HepG2 (cell line): Measurements from ENCODE around the gene MOV10L1. TPM values are rescaled to one million over a fixed set of nuclear protein-coding genes. Genes with fewer than 3 reads are reported as not detected.
A peak's percentile ranks its signal among the peaks of the same experiment; 100 is the strongest.

Source experiments
- ATAC-seq: fragments of 200-7000 bp; cut with Tn5 transposase; 3 replicates; pipeline ENCODE4 v1.9.1; 2020; ENCODE audit warnings: mild to moderate bottlenecking, moderate library complexity
- Bru-seq: library from RNA; stranded (reverse); fragments of 400-500 nt; gene quantifications from one replicate; lab custom pipeline; 2021; lab: Mats Ljungman, UMichigan
- BruChase-seq, 2 experiments: library from RNA; stranded (reverse); fragments of 400-500 nt; gene quantifications; one replicate each; lab custom pipeline; 2021; lab: Mats Ljungman, UMichigan
- BruUV-seq: library from RNA; stranded (reverse); fragments of 400-500 nt; replicated peaks from 2 replicates; lab custom pipeline; 2021; lab: Mats Ljungman, UMichigan
- CTCF ChIA-PET: fragments of 300-600 bp; formaldehyde crosslinking; extraction: SDS; loops from one replicate; lab custom pipeline; 2021; ENCODE audit warnings: low total read pairs, inconsistent platforms, low intra/inter-chr PET ratio; lab: Yijun Ruan, JAX
- POLR2A ChIA-PET: fragments of 350-600 bp; sonication (Branson Sonifier 250); formaldehyde crosslinking; loops from one replicate; lab custom pipeline; 2020; ENCODE audit warnings: antibody characterized with exemption, inconsistent platforms; lab: Yijun Ruan, JAX
- DNase-seq: peaks from one replicate; pipeline ENCODE4 v3.0.0-alpha.2; 2015; ENCODE audit warnings: low spot score
- FAIRE-seq: peaks from 3 replicates; lab custom pipeline; 2011; peaks lifted over from hg19 to GRCh38; lab: Jason Lieb, UNC
- H2AFZ ChIP-seq: one replicate; pipeline ENCODE4 v1.6.1; 2011; ENCODE audit warnings: low read length, inconsistent platforms
- H3K27ac ChIP-seq: fragments of 300-600 bp; 3 replicates; pipeline ENCODE4 v1.8.0; 2011; ENCODE audit warnings: mixed run types, mild to moderate bottlenecking, mixed read lengths, low read length, inconsistent platforms; ENCODE audit not compliant: insufficient read depth; ENCODE audit errors: extremely low read length
- H3K27me3 ChIP-seq, 2 experiments: fragments of 200-600 bp in 1 of 2; 2 replicates in 1 of 2; 3 replicates in 1 of 2; pipeline versions ENCODE4 v1.6.0 to v1.8.0; 2011; ENCODE audit warnings: low read length in 2 of 2, mild to moderate bottlenecking in 2 of 2, moderate library complexity in 2 of 2, inconsistent platforms in 1 of 2; ENCODE audit not compliant: insufficient read depth in 2 of 2, control insufficient read depth in 1 of 2
- H3K36me3 ChIP-seq, 2 experiments: fragments of 200-600 bp in 1 of 2; replicated peaks in 1 of 2; 2 replicates in 1 of 2; 3 replicates in 1 of 2; pipeline versions ENCODE4 v1.5.1 to v1.8.0; 2011; ENCODE audit warnings: low read length in 2 of 2, inconsistent platforms in 1 of 2; ENCODE audit not compliant: insufficient read depth in 2 of 2, control insufficient read depth in 1 of 2
- H3K4me1 ChIP-seq: 2 replicates; pipeline ENCODE4 v1.5.1; 2012; ENCODE audit warnings: low read length, inconsistent platforms; ENCODE audit not compliant: insufficient read depth
- H3K4me2 ChIP-seq: 2 replicates; pipeline ENCODE4 v1.6.0; 2011; ENCODE audit warnings: low read depth, low read length, inconsistent platforms
- H3K4me3 ChIP-seq, 3 experiments: fragments of 200-600 bp in 1 of 3; sonication (generic), shearing (Covaris generic) in 1 of 3; replicated peaks in 1 of 3; 2 replicates each; pipeline ENCODE4 v1.5.1; 2011 to 2016; ENCODE audit warnings: low read length in 3 of 3, inconsistent platforms in 2 of 3, low read depth in 2 of 3, mild to moderate bottlenecking in 2 of 3, control low read depth in 1 of 3, mixed read lengths in 1 of 3; ENCODE audit not compliant: insufficient read depth in 1 of 3
- H3K79me2 ChIP-seq: one replicate; pipeline ENCODE4 v1.6.1; 2011; ENCODE audit warnings: low read length, inconsistent platforms; ENCODE audit not compliant: insufficient read depth
- H3K9ac ChIP-seq: 2 replicates; pipeline ENCODE4 v1.6.0; 2011; ENCODE audit warnings: mild to moderate bottlenecking, low read depth, low read length, inconsistent platforms; ENCODE audit not compliant: insufficient read depth
- H3K9me3 ChIP-seq: 2 replicates; pipeline ENCODE4 v1.5.1; 2012; ENCODE audit warnings: mild to moderate bottlenecking, low read length
- H4K20me1 ChIP-seq: 2 replicates; pipeline ENCODE4 v1.6.0; 2011; ENCODE audit warnings: inconsistent platforms, mild to moderate bottlenecking, low read length, moderate library complexity; ENCODE audit not compliant: insufficient read depth
- ATF7 ChIP-seq, 2 experiments: fragments of 450-650 bp in 1 of 2; sonication (generic) in 1 of 2; formaldehyde crosslinking in 1 of 2; IDR thresholded peaks; 2 replicates each; pipeline versions ENCODE4 v1.4.0 to v1.6.1; 2016 to 2020; ENCODE audit warnings: antibody characterized with exemption in 1 of 2, mild to moderate bottlenecking in 1 of 2, missing genetic modification reagents in 1 of 2
- CREB1 ChIP-seq, 2 experiments: fragments of 450-650 bp in 1 of 2; IDR thresholded peaks; 2 replicates each; pipeline ENCODE4 v1.6.1; 2016 to 2017; ENCODE audit warnings: control low read depth in 1 of 2, mild to moderate bottlenecking in 1 of 2, missing compliant biosample characterization in 1 of 2, missing genetic modification characterization in 1 of 2
- GABPA ChIP-seq, 2 experiments: IDR thresholded peaks; 2 replicates each; pipeline ENCODE4 v1.6.1; 2011 to 2016; ENCODE audit warnings: low read depth in 2 of 2, low read length in 1 of 2, missing biosample characterization in 1 of 2, missing genetic modification characterization in 1 of 2
- ZNF143 ChIP-seq: sonication (generic); formaldehyde crosslinking; IDR thresholded peaks from 2 replicates; pipeline ENCODE4 v1.4.0; 2020; ENCODE audit warnings: missing genetic modification reagents
- ZNF546 ChIP-seq: sonication (generic); formaldehyde crosslinking; conservative IDR thresholded peaks from 2 replicates; pipeline ENCODE4 v1.8.1; 2023; ENCODE audit warnings: mild to moderate bottlenecking, missing genetic modification reagents
- WGBS: methylation state at CpG from one replicate; pipeline ENCODE4 v1.1.6; 2017; ENCODE audit warnings: low lambda C conversion rate; 5-methylcytosine and 5-hydroxymethylcytosine counted together
- in situ Hi-C: cut with HindIII; loops from 2 replicates; pipeline ENCODE4 v1.10.0; 2017; ENCODE audit warnings: low pct_unique_long_range_greater_than_20kb; ENCODE audit not compliant: extremely low pct_ligation_motif_present
- intact Hi-C: fragments of 100-400 bp; cut with micrococcal nuclease; formaldehyde crosslinking; loops from one replicate; pipeline ENCODE4 v1.10.0; 2022; ENCODE audit not compliant: unreplicated experiment
- long read RNA-seq, 2 experiments: library from RNA in 1 of 2; library from polyadenylated mRNA in 1 of 2; stranded (forward) in 1 of 2; unstranded in 1 of 2; transcript quantifications; one replicate each; pipeline ENCODE4 v2.0.0, GENCODE V29; 2019 to 2022
- polyA minus RNA-seq, 3 experiments: library from RNA; depleted of rRNA, polyadenylated mRNA; stranded (reverse); fragments of >200 nt; gene quantifications; 2 replicates each; pipeline ENCODE4 v1.2.3, GENCODE V29; 2011; ENCODE audit warnings: low replicate concordance in 1 of 3
- polyA plus RNA-seq, 8 experiments: library from polyadenylated mRNA; depleted of rRNA in 3 of 8; stranded (reverse) in 7 of 8; unstranded in 1 of 8; fragments of >200 nt; fragmentation: Illumina TruSeq in 4 of 8; extraction: Trizol in 4 of 8; gene quantifications; 2 replicates each; pipeline versions ENCODE4 v1.2.1 to v1.2.3, GENCODE V29; 2011 to 2016; ENCODE audit warnings: low read depth in 4 of 8, missing spikeins in 1 of 8, mixed read lengths in 1 of 8; ENCODE audit not compliant: insufficient read depth in 1 of 8
- total RNA-seq, 5 experiments: library from RNA; depleted of rRNA; stranded (reverse); fragments of >200 nt; fragmentation: Illumina TruSeq; extraction: Trizol; gene quantifications; 2 replicates each; pipeline ENCODE4 v1.2.3, GENCODE V29; 2016; ENCODE audit warnings: low read depth in 1 of 5
- TF ChIP-seq, protein P1 (sequence below): sonication (generic); formaldehyde crosslinking; IDR thresholded peaks from 2 replicates; pipeline ENCODE4 v1.4.0; 2020; ENCODE audit warnings: missing genetic modification reagents

MOV10L1 gene
- 0.11 TPM in 1 of 2 replicates, not detected in the other for total RNA-seq (2016; rRNA removed; fragmentation: Illumina TruSeq; extraction: Trizol)
- not detected in 2 replicates for total RNA-seq (2016; cell fraction: cytosol; rRNA removed; fragmentation: Illumina TruSeq; extraction: Trizol; ENCODE audit: low read depth)
- 0.17 TPM in 1 of 2 replicates, not detected in the other for total RNA-seq (2016; cell fraction: insoluble cytoplasmic fraction; rRNA removed; fragmentation: Illumina TruSeq; extraction: Trizol)
- total RNA-seq (2016; cell fraction: membrane; rRNA removed; fragmentation: Illumina TruSeq; extraction: Trizol): not detected in 2 replicates
- 0.12 and 0.28 TPM in 2 replicates for total RNA-seq (2016; cell fraction: nucleus; rRNA removed; fragmentation: Illumina TruSeq; extraction: Trizol)
- 0.12 and 0.31 TPM in 2 replicates for polyA plus RNA-seq (2011; rRNA removed)
- 0.05 and 0.09 TPM in 2 replicates for polyA plus RNA-seq (2011; cell fraction: cytosol; rRNA removed)
- 0.47 and 1.1 TPM in 2 replicates for polyA plus RNA-seq (2011; cell fraction: nucleus; rRNA removed)
- 0.29 and 0.46 TPM in 2 replicates for polyA plus RNA-seq (2012)
- not detected in 2 replicates for polyA plus RNA-seq (2016; cell fraction: cytosol; fragmentation: Illumina TruSeq; extraction: Trizol; ENCODE audit: low read depth)
- polyA plus RNA-seq (2016; cell fraction: insoluble cytoplasmic fraction; fragmentation: Illumina TruSeq; extraction: Trizol; ENCODE audit: low read depth): not detected in 2 replicates
- polyA plus RNA-seq (2016; cell fraction: membrane; fragmentation: Illumina TruSeq; extraction: Trizol; ENCODE audit: low read depth): 0.08 TPM in 1 of 2 replicates, not detected in the other
- not detected in 2 replicates for polyA plus RNA-seq (2016; cell fraction: nucleus; fragmentation: Illumina TruSeq; extraction: Trizol; ENCODE audit: insufficient read depth, low read depth)
- not detected in 2 replicates for polyA minus RNA-seq (2011; rRNA and poly(A)+ RNA removed; ENCODE audit: low replicate concordance)
- not detected in 2 replicates for polyA minus RNA-seq (2011; cell fraction: cytosol; rRNA and poly(A)+ RNA removed)
- polyA minus RNA-seq (2011; cell fraction: nucleus; rRNA and poly(A)+ RNA removed): 0.39 TPM in 1 of 2 replicates, not detected in the other
- Bru-seq, nascent RNA: percentile 11 among the genes with signal in this experiment
- BruChase-seq, experiment 1, labeled RNA remaining after a 6-hour chase: percentile 7 among the genes with signal in this experiment
- BruChase-seq, experiment 2, labeled RNA remaining after a 2-hour chase: percentile 3 among the genes with signal in this experiment
- long read RNA-seq, experiment 1: 0 reads
- long read RNA-seq, experiment 2: 0 reads

DNA sequence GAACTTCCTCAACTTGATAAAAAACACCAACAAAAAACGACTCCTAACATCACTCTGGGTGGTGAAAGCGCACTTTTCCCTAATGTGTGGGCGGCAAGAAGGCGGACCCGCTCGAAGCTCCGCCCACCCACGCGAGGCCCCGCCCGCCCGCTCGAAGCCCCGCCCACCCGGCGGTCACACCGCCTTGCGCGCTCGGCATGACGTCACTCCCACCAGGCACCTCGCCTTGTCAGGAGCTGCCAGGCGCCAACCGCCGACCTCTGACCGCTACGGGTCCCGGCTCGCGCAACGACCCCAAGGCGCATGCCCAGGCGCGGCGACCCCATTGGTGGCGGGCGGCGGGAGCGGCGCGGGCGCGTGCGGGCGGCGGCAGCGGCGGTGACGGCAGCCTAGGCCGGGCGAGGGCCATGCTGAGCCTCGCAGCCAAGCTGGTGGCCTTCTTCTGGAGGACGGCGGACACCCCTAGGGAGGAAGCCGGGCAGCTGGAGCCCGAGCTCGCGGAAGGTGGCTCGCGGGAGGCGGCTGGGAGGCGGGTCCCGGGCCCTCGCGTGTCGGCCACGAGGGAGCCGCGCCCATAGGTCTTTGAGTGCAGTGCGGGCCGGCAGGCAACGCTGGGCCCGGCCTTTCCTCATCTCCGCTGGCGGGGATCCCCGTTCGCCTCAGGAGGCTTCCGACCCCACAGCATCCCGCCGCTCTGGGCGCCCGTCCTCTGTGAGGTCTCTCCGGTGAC is at the start of gene MOV10L1:
MOV10L1 (plus strand) TSS at position 325 of the 730 bp plus-strand sequence; CDS start at position 408, 83 bp downstream.
- ChIA-PET POLR2A (no interaction called here), CTCF (no interaction called here)
- H3K79me2 ChIP-seq: no peaks in the 10 kb centered on the region
- DNase-seq (no peak), FAIRE-seq (no peak), ATAC-seq (no peak)
- no peak within 1 kb of the TSS for H3K9ac ChIP-seq
- no peak within 1 kb of the TSS for H3K27ac ChIP-seq
- no peaks in the 10 kb centered on the region for H3K36me3 ChIP-seq
- intact Hi-C loops: no loop called here
- H3K27me3 ChIP-seq: peaks cover 3 to 14% of the 10 kb centered on the region in 2 experiments; a peak in 4 of 5 replicates
- H3K4me1 ChIP-seq: no peaks in the 10 kb centered on the region
- no peak within 1 kb of the TSS for H3K4me2 ChIP-seq
- H3K9me3 ChIP-seq: no peaks in the 10 kb centered on the region
- no peak within 1 kb of the TSS for H2AFZ ChIP-seq
- in situ Hi-C loops: no loop called here
- no peak within 1 kb of the TSS for H3K4me3 ChIP-seq
- TF ChIP-seq CREB1 (IDR thresholded peaks at IDR 0.05) (peak; percentile 82), CREB1 (CRISPR knock-in tag; IDR thresholded peaks at IDR 0.05) (no peak), GABPA (IDR thresholded peaks at IDR 0.05; ENCODE audit: low read depth, low read length) (peak; percentile 11; the same call in 1 of the 2 replicates), GABPA (CRISPR knock-in tag; IDR thresholded peaks at IDR 0.05; ENCODE audit: low read depth) (no peak), ATF7 (IDR thresholded peaks at IDR 0.05) (peak; percentile 62; the same call in 1 of the 2 replicates), ATF7 (CRISPR knock-in tag; IDR thresholded peaks at IDR 0.05) (no peak), ZNF546 (CRISPR knock-in tag) (no peak), ZNF143 (CRISPR knock-in tag) (no peak)
- TF ChIP-seq, protein P1, sequence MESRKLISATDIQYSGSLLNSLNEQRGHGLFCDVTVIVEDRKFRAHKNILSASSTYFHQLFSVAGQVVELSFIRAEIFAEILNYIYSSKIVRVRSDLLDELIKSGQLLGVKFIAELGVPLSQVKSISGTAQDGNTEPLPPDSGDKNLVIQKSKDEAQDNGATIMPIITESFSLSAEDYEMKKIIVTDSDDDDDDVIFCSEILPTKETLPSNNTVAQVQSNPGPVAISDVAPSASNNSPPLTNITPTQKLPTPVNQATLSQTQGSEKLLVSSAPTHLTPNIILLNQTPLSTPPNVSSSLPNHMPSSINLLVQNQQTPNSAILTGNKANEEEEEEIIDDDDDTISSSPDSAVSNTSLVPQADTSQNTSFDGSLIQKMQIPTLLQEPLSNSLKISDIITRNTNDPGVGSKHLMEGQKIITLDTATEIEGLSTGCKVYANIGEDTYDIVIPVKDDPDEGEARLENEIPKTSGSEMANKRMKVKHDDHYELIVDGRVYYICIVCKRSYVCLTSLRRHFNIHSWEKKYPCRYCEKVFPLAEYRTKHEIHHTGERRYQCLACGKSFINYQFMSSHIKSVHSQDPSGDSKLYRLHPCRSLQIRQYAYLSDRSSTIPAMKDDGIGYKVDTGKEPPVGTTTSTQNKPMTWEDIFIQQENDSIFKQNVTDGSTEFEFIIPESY (CRISPR knock-in tag): 0 out of 2 replicates have a peak, but pooled peaks have one; percentile 16
- BruUV-seq: no TSS peak
- WGBS: 90% methylated on average over 54 of the region's 83 CpGs
- no peaks in the 10 kb centered on the region for H4K20me1 ChIP-seq
